ELR (cell line): Measurements from ENCODE around the gene UHMK1.
"Not testable (repeated sequence)": the region's sequence is repeated elsewhere in the genome, so short reads cannot be mapped to it uniquely, and the experiment has no call there.

Experiments used
- DNase-seq: peaks from one replicate; pipeline ENCODE4 v3.0.0-alpha.2; 2015; ENCODE audit warnings: low read depth

UHMK1 gene

GRCh38 chr1:162566870-162567269, 69.3 kb downstream of the UHMK1 start:
- no peak for DNase-seq

GRCh38 chr1:162568802-162569201, 71.2 kb downstream of the UHMK1 start:
- no peak for DNase-seq

GRCh38 chr1:162570718-162571117, 73.1 kb downstream of the UHMK1 start:
- no peak for DNase-seq

GRCh38 chr1:162571121-162571520, 73.5 kb downstream of the UHMK1 start:
- DNase-seq, result not testable (repeated sequence)

GRCh38 chr1:162571696-162572095, 74.1 kb downstream of the UHMK1 start:
- DNase-seq, result no peak

- no peak for DNase-seq
These were observed 75.5 kb downstream of the UHMK1 start for GRCh38 chr1:162573136-162573535.

GRCh38 chr1:162578071-162578700, 80.6 kb downstream of the UHMK1 start:
- DNase-seq, result no peak

- no peak for DNase-seq
These were observed 81.3 kb downstream of the UHMK1 start for GRCh38 chr1:162578936-162579335.
